WTC11 (cell line): ENCODE measurements around the gene CTDSPL. TPM values are rescaled to one million over a fixed set of nuclear protein-coding genes. Genes with fewer than 3 reads are reported as not detected.

Source experiments
- ATAC-seq: fragments of 200-7000 bp; cut with Tn5 transposase; 2 replicates; pipeline ENCODE4 v1.10.0; 2021; ENCODE audit warnings: mild to moderate bottlenecking, moderate library complexity
- CTCF ChIA-PET: fragments of 300-600 bp; sonication (Branson Sonifier 250); formaldehyde crosslinking; loops from one replicate; lab custom pipeline; 2021; ENCODE audit warnings: antibody characterized with exemption; lab: Charles Lee
- POLR2A ChIA-PET: fragments of 350-600 bp; sonication (Branson Sonifier 250); formaldehyde crosslinking; loops from one replicate; lab custom pipeline; 2021; ENCODE audit warnings: antibody characterized with exemption; lab: Charles Lee
- DNase-seq: peaks from one replicate; pipeline ENCODE4 v3.0.0; 2021; ENCODE audit warnings: low spot score
- H3K27ac Mint-ChIP-seq: 2 replicates; pipeline ENCODE4 v1.8.0; 2021; ENCODE audit warnings: mixed read lengths
- H3K27me3 Mint-ChIP-seq: 2 replicates; pipeline ENCODE4 v1.8.0; 2021; ENCODE audit warnings: low read depth, mild to moderate bottlenecking, moderate library complexity, mixed read lengths
- H3K36me3 Mint-ChIP-seq: 2 replicates; pipeline ENCODE4 v1.8.0; 2021; ENCODE audit warnings: mixed read lengths
- H3K4me1 Mint-ChIP-seq: 2 replicates; pipeline ENCODE4 v1.8.0; 2022; ENCODE audit warnings: mixed read lengths
- H3K4me3 Mint-ChIP-seq: 2 replicates; pipeline ENCODE4 v1.8.0; 2021; ENCODE audit warnings: mild to moderate bottlenecking, moderate library complexity, mixed read lengths
- H3K9me3 Mint-ChIP-seq: 2 replicates; pipeline ENCODE4 v1.8.0; 2021; ENCODE audit warnings: mixed read lengths
- ATF2 ChIP-seq: sonication (generic); formaldehyde crosslinking; IDR thresholded peaks from 2 replicates; pipeline ENCODE4 v1.8.1; 2022; ENCODE audit warnings: low read depth, missing genetic modification reagents, borderline replicate concordance
- CDX4 ChIP-seq: fragments of 250-450 bp; sonication (Bioruptor Pico); IDR thresholded peaks from 2 replicates; pipeline ENCODE4 v1.9.0; 2021; ENCODE audit warnings: moderate library complexity, mild to moderate bottlenecking, inconsistent platforms, borderline replicate concordance
- GRHL2 ChIP-seq: fragments of 250-450 bp; sonication (Bioruptor Pico); IDR thresholded peaks from 2 replicates; pipeline ENCODE4 v1.8.0; 2022; ENCODE audit warnings: mild to moderate bottlenecking, moderate library complexity; ENCODE audit not compliant: insufficient replicate concordance, severe bottlenecking
- HMGA2 ChIP-seq: fragments of 250-450 bp; sonication (Bioruptor Pico); IDR thresholded peaks from 2 replicates; pipeline ENCODE4 v1.4.0; 2021; ENCODE audit warnings: mild to moderate bottlenecking, moderate library complexity
- HMGXB4 ChIP-seq: sonication (generic); formaldehyde crosslinking; IDR thresholded peaks from 2 replicates; pipeline ENCODE4 v1.8.1; 2023; ENCODE audit warnings: mild to moderate bottlenecking, moderate library complexity, missing genetic modification reagents
- MXD4 ChIP-seq: fragments of 250-450 bp; sonication (Bioruptor Pico); IDR thresholded peaks from 2 replicates; pipeline ENCODE4 v1.8.0; 2021; ENCODE audit warnings: mild to moderate bottlenecking, moderate library complexity, borderline replicate concordance
- OVOL2 ChIP-seq: fragments of 250-450 bp; sonication (Bioruptor Pico); IDR thresholded peaks from 2 replicates; pipeline ENCODE4 v1.9.0; 2021; ENCODE audit warnings: mild to moderate bottlenecking, borderline replicate concordance
- SMAD4 ChIP-seq: sonication (generic); formaldehyde crosslinking; IDR thresholded peaks from 2 replicates; pipeline ENCODE4 v1.8.0; 2022; ENCODE audit warnings: mild to moderate bottlenecking, missing genetic modification reagents
- SOX15 ChIP-seq: fragments of 250-450 bp; sonication (Bioruptor Pico); IDR thresholded peaks from 2 replicates; pipeline ENCODE4 v1.9.0; 2021; ENCODE audit warnings: mild to moderate bottlenecking
- TEAD1 ChIP-seq: sonication (generic); formaldehyde crosslinking; IDR thresholded peaks from 2 replicates; pipeline ENCODE4 v1.8.0; 2022; ENCODE audit warnings: mild to moderate bottlenecking, missing genetic modification reagents
- TP53 ChIP-seq: sonication (generic); formaldehyde crosslinking; IDR thresholded peaks from 2 replicates; pipeline ENCODE4 v1.8.1; 2023; ENCODE audit warnings: mild to moderate bottlenecking, missing genetic modification reagents
- ZNF138 ChIP-seq: sonication (generic); formaldehyde crosslinking; conservative IDR thresholded peaks from 2 replicates; pipeline ENCODE4 v1.8.1; 2022; ENCODE audit warnings: mild to moderate bottlenecking, moderate library complexity, missing genetic modification reagents
- total RNA-seq: library from RNA; stranded (reverse); gene quantifications from 3 replicates; pipeline ENCODE4 v1.2.3, GENCODE V29; 2021
- TF ChIP-seq, protein P1 (sequence below): fragments of 250-450 bp; sonication (Bioruptor Pico); conservative IDR thresholded peaks from 2 replicates; pipeline ENCODE4 v1.9.0; 2021; ENCODE audit warnings: mild to moderate bottlenecking
- TF ChIP-seq, protein P2 (sequence below): sonication (generic); formaldehyde crosslinking; IDR thresholded peaks from 2 replicates; pipeline ENCODE4 v1.8.0; 2023; ENCODE audit warnings: missing genetic modification reagents, mild to moderate bottlenecking, borderline replicate concordance
- TF ChIP-seq, protein P3 (sequence below): sonication (generic); formaldehyde crosslinking; IDR thresholded peaks from 2 replicates; pipeline ENCODE4 v1.8.0; 2022; ENCODE audit warnings: mild to moderate bottlenecking, missing genetic modification reagents

The CTDSPL gene
- total RNA-seq, 1 experiment from 2014 or later = 41.2 TPM

DNA sequence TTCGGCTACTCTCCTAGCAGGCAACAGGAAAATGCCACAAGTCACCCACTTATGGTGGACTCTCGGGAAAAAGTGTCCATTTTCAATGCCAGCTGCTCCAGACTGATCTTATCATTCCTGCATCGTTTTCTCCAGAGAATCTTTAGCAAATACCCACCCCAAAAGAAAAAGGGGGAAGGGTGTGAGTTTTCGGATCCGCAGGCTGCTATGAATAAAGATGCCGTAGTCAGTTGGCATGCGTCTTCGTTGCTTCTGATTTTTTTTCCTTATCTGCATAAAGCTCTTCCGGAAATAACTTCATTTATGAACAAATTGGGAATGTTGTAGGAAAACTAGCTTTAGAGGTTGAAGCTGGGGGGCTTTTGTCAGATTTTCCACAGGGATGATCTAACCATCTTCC, 106.5 kb downstream of the CTDSPL start (continued):
- TF ChIP-seq, protein P1, sequence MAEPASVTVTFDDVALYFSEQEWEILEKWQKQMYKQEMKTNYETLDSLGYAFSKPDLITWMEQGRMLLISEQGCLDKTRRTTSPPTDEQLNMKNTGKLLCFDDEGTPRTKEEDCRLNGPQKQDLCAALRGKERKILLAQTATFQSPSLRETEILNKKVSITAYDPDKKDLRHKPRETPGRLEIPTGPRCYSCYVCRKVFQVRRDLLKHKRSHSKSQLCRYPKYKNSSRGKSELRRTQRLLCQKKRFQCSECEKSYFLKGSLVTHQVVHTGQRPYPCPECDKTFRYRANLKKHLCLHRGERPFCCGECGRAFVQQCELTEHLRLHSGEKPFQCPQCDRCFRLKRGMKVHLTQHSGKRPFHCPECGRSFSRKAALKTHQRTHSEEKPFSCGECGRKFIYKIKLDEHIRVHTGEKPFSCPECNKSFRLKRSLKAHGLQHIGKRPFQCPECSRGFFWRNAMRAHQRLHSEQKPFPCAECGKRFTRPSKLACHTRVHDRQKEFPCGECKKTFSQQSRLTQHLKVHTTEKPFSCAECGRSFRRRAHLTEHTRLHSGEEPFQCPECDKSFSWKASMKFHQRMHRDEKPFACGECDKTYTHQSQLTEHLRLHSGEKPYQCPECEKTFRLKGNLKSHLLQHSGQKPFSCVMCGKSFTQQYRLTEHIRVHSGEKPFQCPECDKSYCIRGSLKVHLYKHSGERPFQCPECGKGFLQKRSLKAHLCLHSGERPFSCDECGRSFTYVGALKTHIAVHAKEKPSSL (CRISPR knock-in tag) = no peak
- TF ChIP-seq HMGXB4 (CRISPR knock-in tag) (no peak), ZNF138 (no peak), OVOL2 (no peak), SOX15 (CRISPR knock-in tag) (no peak), MXD4 (CRISPR knock-in tag) (no peak), GRHL2 (CRISPR knock-in tag) (no peak), HMGA2 (CRISPR knock-in tag) (no peak), SMAD4 (CRISPR knock-in tag) (no peak), TP53 (no peak), TEAD1 (CRISPR knock-in tag) (no peak), ATF2 (CRISPR knock-in tag) (no peak)
- TF ChIP-seq, protein P2, sequence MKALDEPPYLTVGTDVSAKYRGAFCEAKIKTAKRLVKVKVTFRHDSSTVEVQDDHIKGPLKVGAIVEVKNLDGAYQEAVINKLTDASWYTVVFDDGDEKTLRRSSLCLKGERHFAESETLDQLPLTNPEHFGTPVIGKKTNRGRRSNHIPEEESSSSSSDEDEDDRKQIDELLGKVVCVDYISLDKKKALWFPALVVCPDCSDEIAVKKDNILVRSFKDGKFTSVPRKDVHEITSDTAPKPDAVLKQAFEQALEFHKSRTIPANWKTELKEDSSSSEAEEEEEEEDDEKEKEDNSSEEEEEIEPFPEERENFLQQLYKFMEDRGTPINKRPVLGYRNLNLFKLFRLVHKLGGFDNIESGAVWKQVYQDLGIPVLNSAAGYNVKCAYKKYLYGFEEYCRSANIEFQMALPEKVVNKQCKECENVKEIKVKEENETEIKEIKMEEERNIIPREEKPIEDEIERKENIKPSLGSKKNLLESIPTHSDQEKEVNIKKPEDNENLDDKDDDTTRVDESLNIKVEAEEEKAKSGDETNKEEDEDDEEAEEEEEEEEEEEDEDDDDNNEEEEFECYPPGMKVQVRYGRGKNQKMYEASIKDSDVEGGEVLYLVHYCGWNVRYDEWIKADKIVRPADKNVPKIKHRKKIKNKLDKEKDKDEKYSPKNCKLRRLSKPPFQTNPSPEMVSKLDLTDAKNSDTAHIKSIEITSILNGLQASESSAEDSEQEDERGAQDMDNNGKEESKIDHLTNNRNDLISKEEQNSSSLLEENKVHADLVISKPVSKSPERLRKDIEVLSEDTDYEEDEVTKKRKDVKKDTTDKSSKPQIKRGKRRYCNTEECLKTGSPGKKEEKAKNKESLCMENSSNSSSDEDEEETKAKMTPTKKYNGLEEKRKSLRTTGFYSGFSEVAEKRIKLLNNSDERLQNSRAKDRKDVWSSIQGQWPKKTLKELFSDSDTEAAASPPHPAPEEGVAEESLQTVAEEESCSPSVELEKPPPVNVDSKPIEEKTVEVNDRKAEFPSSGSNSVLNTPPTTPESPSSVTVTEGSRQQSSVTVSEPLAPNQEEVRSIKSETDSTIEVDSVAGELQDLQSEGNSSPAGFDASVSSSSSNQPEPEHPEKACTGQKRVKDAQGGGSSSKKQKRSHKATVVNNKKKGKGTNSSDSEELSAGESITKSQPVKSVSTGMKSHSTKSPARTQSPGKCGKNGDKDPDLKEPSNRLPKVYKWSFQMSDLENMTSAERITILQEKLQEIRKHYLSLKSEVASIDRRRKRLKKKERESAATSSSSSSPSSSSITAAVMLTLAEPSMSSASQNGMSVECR = no peak

DNA sequence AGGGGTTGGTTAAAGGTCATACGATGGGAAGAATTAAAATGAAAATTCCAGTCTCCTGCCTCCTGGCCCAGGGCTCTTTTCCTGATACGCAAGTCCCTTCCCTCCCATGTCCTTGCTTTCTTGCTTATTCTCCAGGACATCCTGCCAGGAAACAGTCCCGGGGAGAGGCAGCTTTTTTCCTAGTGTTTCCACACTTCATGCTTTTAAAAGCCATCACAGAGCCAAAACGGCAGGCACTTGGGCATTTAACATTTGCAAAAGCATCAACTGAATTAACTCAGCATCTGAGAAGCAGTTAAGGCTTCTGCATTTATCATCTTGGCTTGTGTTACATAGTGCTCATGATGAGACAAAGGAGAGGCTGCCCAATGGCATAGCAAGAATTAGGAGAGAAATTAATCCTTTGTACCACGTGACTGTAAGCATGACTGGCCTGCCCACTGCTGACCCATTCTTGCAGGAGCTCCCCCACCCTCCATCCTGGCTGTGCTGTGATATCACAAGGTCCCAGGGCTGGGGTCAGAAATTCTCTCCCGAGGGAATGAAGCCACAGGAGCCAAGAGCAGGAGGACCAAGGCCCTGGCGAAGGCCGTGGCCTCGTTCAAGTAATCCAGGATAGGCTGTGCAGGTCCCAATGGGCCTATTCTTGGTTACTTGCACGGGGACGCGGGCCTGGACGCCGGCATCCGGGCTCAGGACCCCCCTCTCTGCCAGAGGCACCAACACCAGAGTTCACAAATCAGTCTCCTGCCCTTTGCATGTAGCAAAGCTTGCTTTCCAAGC, 107.3 kb downstream of the CTDSPL start:
- no peak overlapping the region for H3K4me3 Mint-ChIP-seq
- DNase-seq (no peak), ATAC-seq (no peak)
- peaks cover 2% of the 10 kb centered on the region; the same call in 1 of the 2 replicates for H3K27me3 Mint-ChIP-seq
- TF ChIP-seq, protein P3, sequence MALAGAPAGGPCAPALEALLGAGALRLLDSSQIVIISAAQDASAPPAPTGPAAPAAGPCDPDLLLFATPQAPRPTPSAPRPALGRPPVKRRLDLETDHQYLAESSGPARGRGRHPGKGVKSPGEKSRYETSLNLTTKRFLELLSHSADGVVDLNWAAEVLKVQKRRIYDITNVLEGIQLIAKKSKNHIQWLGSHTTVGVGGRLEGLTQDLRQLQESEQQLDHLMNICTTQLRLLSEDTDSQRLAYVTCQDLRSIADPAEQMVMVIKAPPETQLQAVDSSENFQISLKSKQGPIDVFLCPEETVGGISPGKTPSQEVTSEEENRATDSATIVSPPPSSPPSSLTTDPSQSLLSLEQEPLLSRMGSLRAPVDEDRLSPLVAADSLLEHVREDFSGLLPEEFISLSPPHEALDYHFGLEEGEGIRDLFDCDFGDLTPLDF (CRISPR knock-in tag) = no peak
- TF ChIP-seq CDX4 = no peak
- H3K9me3 Mint-ChIP-seq = no peaks in the 10 kb centered on the region; the same call in 1 of the 2 replicates
- H3K27ac Mint-ChIP-seq = peak overlapping the region; percentile 57; the same call in 1 of the 2 replicates
- ChIA-PET CTCF (interaction anchor here (1.8 to 4.3 kb wide), 4 partner anchors 17 to 114 kb away, joined by 6 to 109 read pairs (median 16); no protein-coding TSS in a partner anchor), POLR2A (no interaction called here)
- peaks cover 30% of the 10 kb centered on the region for H3K4me1 Mint-ChIP-seq
- H3K36me3 Mint-ChIP-seq = peaks cover 5% of the 10 kb centered on the region
